Chondrocyte (in vitro differentiated cells): Measurements from ENCODE around the gene PSKH1. TPM values are rescaled to one million over a fixed set of nuclear protein-coding genes. Genes with fewer than 3 reads are reported as not detected.

ENCODE experiments used
- DNase-seq: peaks from one replicate; pipeline ENCODE4 v3.0.0; 2021; ENCODE audit warnings: mixed read lengths, low spot score
- H3K27ac Mint-ChIP-seq: one replicate; pipeline ENCODE4 v1.8.0; 2021; ENCODE audit warnings: mild to moderate bottlenecking, moderate library complexity, mixed read lengths; ENCODE audit not compliant: unreplicated experiment
- H3K27me3 Mint-ChIP-seq: 2 replicates; pipeline ENCODE4 v1.8.0; 2021; ENCODE audit warnings: low read depth, mixed read lengths
- H3K36me3 Mint-ChIP-seq: 2 replicates; pipeline ENCODE4 v1.8.0; 2021; ENCODE audit warnings: low read depth, mixed read lengths
- H3K4me1 Mint-ChIP-seq: 2 replicates; pipeline ENCODE4 v1.8.0; 2021; ENCODE audit warnings: low read depth, mild to moderate bottlenecking, mixed read lengths
- H3K4me3 Mint-ChIP-seq: one replicate; pipeline ENCODE4 v1.8.0; 2021; ENCODE audit warnings: mild to moderate bottlenecking, moderate library complexity, mixed read lengths; ENCODE audit not compliant: unreplicated experiment
- H3K9me3 Mint-ChIP-seq: 2 replicates; pipeline ENCODE4 v1.8.0; 2021; ENCODE audit warnings: low read depth, mixed read lengths
- CTCF ChIP-seq: fragments of 200-600 bp; sonication (generic); IDR thresholded peaks from 2 replicates; pipeline ENCODE4 v1.5.0; 2021; ENCODE audit warnings: antibody characterized with exemption, mild to moderate bottlenecking, moderate library complexity
- total RNA-seq: library from RNA; stranded (reverse); gene quantifications from 3 replicates; pipeline ENCODE4 v1.2.1, GENCODE V29; 2021

The PSKH1 gene
- total RNA-seq, 1 donor from 2014 or later: 35.9 TPM

- DNase-seq: no peak
- H3K27me3 Mint-ChIP-seq: no peaks in the 10 kb centered on the region
- no peaks in the 10 kb centered on the region for H3K9me3 Mint-ChIP-seq
- peaks cover 27% of the 10 kb centered on the region for H3K36me3 Mint-ChIP-seq
- TF ChIP-seq CTCF: no peak
- no peak overlapping the region for H3K4me3 Mint-ChIP-seq
- H3K4me1 Mint-ChIP-seq: no peaks in the 10 kb centered on the region
- H3K27ac Mint-ChIP-seq: peak overlapping the region; percentile 8
Observed at GRCh38 chr16:67944690-67945391, 51.8 kb downstream of the PSKH1 start.

- TF ChIP-seq CTCF: no peak
- no peaks in the 10 kb centered on the region for H3K4me1 Mint-ChIP-seq
- DNase-seq: no peak
- H3K9me3 Mint-ChIP-seq: no peaks in the 10 kb centered on the region
- H3K4me3 Mint-ChIP-seq: no peak overlapping the region
- no peaks in the 10 kb centered on the region for H3K27me3 Mint-ChIP-seq
- H3K36me3 Mint-ChIP-seq: peaks cover 24% of the 10 kb centered on the region
- no peak overlapping the region for H3K27ac Mint-ChIP-seq
Observed at GRCh38 chr16:67945392-67945933, 52.4 kb downstream of the PSKH1 start.

GRCh38 chr16:67946128-67946569 lies 53.1 kb downstream of the PSKH1 start:
- Mint-ChIP-seq H3K9me3 (no peaks in the 10 kb centered on the region), H3K36me3 (peaks cover 27% of the 10 kb centered on the region), H3K27me3 (no peaks in the 10 kb centered on the region), H3K4me1 (no peaks in the 10 kb centered on the region), H3K4me3 (no peak overlapping the region), H3K27ac (no peak overlapping the region)
- TF ChIP-seq CTCF: no peak
- DNase-seq: no peak

- DNase-seq: no peak
- Mint-ChIP-seq H3K27ac (no peak overlapping the region), H3K36me3 (peaks cover 28% of the 10 kb centered on the region), H3K4me1 (no peaks in the 10 kb centered on the region), H3K4me3 (no peak overlapping the region), H3K27me3 (no peaks in the 10 kb centered on the region), H3K9me3 (no peaks in the 10 kb centered on the region)
- no peak for TF ChIP-seq CTCF
Observed at GRCh38 chr16:67946966-67947558, 54.0 kb downstream of the PSKH1 start.

GRCh38 chr16:67948015-67948414 lies 55.0 kb downstream of the PSKH1 start:
- no peak overlapping the region for H3K27ac Mint-ChIP-seq
- no peak for DNase-seq
- H3K36me3 Mint-ChIP-seq: peaks cover 27% of the 10 kb centered on the region
- no peaks in the 10 kb centered on the region for H3K9me3 Mint-ChIP-seq
- no peak overlapping the region for H3K4me3 Mint-ChIP-seq
- TF ChIP-seq CTCF: no peak
- no peaks in the 10 kb centered on the region for H3K4me1 Mint-ChIP-seq
- H3K27me3 Mint-ChIP-seq: no peaks in the 10 kb centered on the region
